GM21367 (cell line): ENCODE measurements around the gene BSDC1.
"Not testable (repeated sequence)": the region's sequence is repeated elsewhere in the genome, so short reads cannot be mapped to it uniquely, and the experiment has no call there.

Source experiments
- ATAC-seq: cut with Tn5 transposase; IDR thresholded peaks from one replicate; pipeline ENCODE4 v1.9.1; 2021; ENCODE audit not compliant: unreplicated experiment

Gene BSDC1, protein sequence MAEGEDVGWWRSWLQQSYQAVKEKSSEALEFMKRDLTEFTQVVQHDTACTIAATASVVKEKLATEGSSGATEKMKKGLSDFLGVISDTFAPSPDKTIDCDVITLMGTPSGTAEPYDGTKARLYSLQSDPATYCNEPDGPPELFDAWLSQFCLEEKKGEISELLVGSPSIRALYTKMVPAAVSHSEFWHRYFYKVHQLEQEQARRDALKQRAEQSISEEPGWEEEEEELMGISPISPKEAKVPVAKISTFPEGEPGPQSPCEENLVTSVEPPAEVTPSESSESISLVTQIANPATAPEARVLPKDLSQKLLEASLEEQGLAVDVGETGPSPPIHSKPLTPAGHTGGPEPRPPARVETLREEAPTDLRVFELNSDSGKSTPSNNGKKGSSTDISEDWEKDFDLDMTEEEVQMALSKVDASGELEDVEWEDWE

DNA sequence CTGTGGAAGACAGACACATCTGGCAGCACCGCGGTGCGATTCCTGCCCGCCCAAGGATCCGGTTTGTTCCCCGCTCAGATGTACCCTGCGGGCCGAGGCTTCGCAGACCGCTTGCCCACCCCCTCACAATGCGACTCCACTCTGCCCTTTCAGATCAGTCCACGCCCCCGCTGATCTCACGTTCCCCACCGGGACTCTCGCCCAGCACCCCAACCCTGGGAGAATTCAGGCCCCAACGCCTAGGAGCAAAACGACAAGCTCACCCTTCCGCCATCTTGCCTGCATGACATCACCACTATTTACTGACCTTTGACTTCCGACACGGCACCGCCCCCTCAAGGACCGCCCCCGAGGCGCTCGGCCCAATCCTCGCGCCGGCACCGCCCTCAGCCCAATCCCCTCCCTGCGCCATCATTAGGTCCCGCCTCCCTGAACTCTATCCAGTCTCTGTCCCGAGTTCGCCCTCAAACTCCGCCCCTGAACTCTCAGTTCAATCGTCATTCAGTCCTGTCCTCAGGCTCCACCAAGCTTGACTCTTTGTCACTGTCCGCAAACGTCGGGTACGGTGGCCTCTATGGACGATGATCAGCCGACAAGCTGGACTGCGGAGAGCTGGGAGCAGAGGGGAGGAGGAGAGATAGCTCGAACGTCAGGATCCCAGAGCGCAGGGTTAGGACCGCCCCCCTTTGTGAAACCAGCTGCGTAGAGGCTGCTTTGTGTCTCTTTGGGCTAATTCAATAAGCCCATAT, at the start of gene BSDC1:
TSS of gene BSDC1 (minus strand) at position 301 of the 749 bp plus-strand sequence. CDS start at position 274, 27 bp downstream.
- ATAC-seq: peak; percentile 93

GRCh38 chr1:32441467-32441866, 47.2 kb upstream of the BSDC1 start:
- not testable (repeated sequence) for ATAC-seq

- ATAC-seq: not testable (repeated sequence)
Observed at GRCh38 chr1:32438777-32439176, 44.5 kb upstream of the BSDC1 start.

DNA sequence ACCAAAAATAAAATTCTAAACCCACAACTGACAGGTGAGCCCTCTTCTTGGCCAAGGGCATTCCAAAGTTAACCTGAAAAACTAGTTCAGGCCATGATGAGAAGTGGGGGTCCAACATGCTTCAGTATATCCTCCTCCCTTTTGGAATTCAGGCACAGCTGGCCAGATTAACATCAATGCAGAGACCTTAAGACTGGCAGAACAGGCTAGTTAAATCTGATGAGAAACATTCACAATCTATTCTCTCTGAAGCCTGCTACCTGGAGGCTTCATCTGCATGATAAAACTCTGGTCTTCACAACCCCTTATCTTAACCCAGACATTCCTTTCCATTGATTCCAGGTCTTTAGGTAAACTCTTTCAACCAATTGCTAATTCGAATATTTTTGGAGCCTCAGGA, 43.9 kb upstream of the BSDC1 start:
- no peak for ATAC-seq

- no peak for ATAC-seq
Observed at GRCh38 chr1:32431736-32432400, 37.6 kb upstream of the BSDC1 start.

GRCh38 chr1:32427264-32427963, 33.2 kb upstream of the BSDC1 start:
- ATAC-seq: no peak

DNA sequence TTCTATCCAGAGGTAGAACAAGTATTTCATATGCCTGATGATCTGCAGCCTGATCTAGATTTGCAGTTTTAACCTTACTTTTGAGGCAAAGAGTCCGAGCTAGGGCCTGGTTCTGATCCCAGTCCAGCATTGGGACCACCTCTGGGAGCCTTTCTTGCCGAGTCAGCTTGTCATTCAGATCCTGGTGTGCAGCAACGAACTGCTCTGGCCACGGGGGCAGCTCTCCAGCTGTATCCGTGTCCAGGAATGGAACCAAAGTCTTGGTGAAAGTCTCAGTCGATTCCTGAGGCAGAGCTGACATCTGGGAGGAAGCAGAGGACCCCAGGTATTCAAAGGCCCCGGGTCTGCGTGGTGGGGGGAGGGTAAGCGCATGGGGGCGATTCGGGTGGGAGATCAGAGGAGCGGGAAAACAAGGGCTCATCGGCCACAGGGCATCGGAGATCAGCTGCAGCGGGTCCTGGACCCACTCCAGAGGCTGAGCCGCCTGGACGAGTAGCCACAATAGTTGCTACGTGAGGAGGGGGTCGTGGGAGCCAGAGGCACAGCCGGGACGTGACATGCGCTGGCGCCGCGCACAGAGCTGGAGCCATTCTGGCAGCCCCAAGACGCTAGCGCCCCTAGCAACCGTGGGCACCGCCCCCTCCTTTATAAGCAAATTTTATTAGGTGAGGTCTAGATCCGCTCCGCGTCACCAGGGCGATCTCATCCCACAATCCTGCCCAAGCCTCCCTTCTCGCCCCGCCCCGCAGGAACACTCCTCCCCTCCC, 32.4 kb upstream of the BSDC1 start:
- ATAC-seq: no peak

GRCh38 chr1:32421775-32422174, 27.5 kb upstream of the BSDC1 start:
- no peak for ATAC-seq

DNA sequence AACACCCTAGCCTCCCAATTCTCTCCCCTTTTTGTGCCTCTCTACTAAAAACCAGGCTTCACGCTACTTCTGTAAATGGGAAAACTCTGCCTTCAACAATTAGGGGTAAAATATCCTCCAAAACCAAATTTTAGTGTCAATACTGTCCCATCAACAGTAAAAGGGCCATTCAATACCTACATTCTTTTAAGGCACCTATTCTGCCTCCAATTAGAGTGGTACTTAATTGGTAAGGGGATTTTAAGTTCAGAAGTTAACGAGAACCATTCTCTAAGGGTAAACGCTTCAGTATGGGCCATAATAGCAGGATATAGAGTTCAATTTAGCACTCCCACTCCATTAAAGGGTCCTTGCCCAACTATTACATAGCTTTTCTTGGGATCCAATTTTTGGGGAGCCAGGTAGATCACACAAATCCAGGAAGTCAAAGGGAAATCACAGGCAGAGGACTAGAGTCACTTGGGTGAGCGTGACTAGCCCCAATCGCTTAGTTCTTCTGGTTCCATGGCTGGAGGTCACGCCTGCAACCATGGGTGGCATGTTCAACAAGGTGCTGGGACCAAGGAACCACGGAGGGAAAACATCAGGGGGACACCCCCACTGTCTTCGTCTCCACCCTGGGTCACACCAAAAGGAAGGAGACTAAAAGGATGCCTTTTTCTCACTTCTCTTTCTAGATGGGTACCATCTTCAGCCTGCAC, 20.1 kb upstream of the BSDC1 start:
- no peak for ATAC-seq

- ATAC-seq: no peak
Observed at GRCh38 chr1:32413507-32414185, 19.4 kb upstream of the BSDC1 start.

GRCh38 chr1:32411261-32411660, 17.0 kb upstream of the BSDC1 start:
- no peak for ATAC-seq

GRCh38 chr1:32406629-32407111, 12.4 kb upstream of the BSDC1 start:
- no peak for ATAC-seq

DNA sequence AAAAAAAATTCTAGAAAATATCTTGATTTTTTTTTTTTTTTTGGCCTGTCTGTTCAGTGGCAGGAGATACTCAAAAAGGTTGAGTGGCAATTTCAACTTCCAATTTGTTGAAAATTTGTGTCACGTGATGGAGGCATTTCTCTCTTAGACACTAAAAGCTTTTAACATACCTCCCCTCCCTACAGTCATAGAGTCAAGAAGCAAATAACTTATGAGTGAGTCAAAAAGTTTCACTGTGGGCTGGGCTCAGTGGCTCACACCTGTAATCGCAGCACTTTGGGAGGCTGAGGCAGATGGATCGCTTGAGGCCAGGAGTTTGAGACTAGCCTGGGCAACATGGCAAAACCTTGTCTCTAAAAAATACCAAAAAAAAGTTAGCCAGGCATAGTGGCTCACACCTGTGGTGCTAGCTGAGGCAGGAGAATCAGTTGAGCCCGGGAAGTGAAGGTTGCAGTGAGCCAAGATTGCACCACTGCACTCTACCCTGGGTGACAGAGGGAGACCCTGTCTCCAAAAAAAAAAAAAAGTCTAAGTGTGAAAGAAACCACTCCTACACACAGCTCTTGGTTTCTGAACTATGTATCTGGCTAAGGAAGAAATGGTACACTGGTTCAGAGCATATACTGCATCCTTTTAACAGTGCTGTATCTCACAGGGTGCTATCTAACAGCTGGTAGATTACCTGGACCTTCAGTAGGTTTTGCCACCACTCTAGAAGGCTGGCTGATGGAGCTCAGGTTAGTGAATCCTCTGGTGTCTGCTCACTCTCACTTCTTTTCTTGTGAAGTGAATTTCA, 11.6 kb upstream of the BSDC1 start:
- no peak for ATAC-seq

GRCh38 chr1:32404946-32405345, 10.7 kb upstream of the BSDC1 start:
- no peak for ATAC-seq

- no peak for ATAC-seq
Observed at GRCh38 chr1:32400876-32401631, 6.8 kb upstream of the BSDC1 start.

DNA sequence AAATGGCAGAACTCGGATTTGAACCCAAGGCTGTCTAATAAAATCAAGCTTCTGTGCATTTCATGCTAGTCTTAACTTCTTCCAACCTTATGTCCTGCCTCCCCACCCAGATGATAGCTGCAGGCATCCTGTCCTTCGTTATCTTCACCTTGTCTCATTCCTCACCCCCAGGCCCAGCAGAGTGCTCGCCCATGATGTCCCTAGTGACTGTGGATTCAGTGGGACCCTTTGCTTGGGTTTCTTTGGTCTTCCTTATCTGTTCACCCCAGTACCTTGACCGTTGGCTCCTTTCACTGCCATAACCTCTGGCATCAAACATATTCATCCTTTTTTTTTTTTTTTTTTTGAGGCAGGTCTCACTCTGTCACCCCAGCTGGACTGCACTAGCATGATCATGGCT, 5.6 kb upstream of the BSDC1 start:
- ATAC-seq: no peak

DNA sequence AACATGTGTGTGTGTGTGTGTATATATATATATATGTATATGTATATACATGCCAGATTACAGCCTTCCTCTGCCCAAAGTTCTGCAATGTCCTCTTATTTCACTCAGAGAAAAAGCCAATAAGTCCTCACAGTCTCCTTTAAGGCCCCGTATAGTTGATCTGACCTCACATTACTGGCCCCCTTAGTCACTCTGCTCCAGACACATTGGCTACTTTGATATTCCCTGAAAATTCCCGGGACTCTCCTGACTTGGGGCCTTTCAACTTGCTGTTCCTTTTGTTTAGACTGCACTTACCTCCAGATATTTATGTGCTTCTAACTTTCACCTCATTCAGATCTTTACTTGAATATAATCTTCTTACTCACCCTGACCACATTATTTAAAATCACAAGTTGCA, 4.2 kb upstream of the BSDC1 start:
- no peak for ATAC-seq
